GM18526 (cell line): Measurements from ENCODE around the gene DUOX2.

Source experiments
- POLR2A ChIP-seq: IDR thresholded peaks from 3 replicates; pipeline ENCODE4 v1.6.1; 2011; ENCODE audit not compliant: insufficient read length; ENCODE audit errors: extremely low read depth

The DUOX2 gene

DNA sequence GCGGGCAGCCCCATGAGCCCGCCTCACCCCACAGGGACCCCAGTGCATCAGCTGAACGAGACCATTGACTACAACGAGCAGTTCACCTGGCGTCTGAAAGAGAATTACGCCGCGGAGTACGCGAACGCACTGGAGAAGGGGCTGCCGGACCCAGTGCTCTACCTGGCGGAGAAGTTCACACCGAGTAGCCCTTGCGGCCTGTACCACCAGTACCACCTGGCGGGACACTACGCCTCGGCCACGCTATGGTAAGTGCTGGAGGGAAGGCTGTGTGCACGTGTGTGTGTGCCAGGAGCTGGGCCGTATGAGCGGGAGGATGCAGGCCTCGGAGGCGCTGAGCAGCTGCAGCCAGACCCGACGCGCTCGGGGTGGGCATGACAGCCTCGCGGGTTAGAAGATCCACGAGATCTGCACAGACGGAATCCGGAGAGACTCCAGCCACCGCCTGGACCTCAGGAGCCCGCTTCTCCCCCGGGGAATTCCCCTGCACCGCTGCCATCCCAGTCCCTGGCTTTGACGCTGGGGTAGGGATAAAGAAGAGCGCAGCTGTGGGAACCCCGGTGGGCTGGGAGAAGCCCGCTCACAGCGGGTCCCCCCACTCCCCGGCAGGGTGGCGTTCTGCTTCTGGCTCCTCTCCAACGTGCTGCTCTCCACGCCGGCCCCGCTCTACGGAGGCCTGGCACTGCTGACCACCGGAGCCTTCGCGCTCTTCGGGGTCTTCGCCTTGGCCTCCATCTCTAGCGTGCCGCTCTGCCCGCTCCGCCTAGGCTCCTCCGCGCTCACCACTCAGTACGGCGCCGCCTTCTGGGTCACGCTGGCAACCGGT lies 2.7 kb upstream of the DUOX2 start:
- TF ChIP-seq POLR2A: no peak

DNA sequence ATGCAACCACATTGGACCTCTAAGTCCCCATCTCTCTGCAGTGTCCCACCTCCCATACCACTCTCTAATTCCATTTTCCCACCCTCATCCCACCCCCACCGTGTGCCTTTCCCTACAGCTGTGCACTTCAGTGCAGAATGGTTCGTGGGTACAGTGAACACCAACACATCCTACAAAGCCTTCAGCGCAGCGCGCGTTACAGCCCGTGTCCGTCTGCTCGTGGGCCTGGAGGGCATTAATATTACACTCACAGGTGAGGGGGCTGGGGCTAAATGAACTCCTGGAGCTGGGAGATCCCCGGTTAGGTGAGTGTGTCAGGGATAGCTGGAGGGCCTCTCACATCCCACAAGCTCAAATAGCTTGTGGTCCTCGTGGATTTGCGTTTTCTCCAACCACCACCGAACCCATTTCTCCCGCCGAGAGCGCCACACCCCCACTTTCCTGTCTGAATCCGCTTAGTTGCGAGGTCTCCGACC lies 2.1 kb upstream of the DUOX2 start:
- no peak for TF ChIP-seq POLR2A

GRCh38 chr15:45115312-45115820 lies 1.4 kb upstream of the DUOX2 start:
- TF ChIP-seq POLR2A: no peak

- TF ChIP-seq POLR2A: no peak
These were observed 746 bp upstream of the DUOX2 start for GRCh38 chr15:45114751-45115085.

DNA sequence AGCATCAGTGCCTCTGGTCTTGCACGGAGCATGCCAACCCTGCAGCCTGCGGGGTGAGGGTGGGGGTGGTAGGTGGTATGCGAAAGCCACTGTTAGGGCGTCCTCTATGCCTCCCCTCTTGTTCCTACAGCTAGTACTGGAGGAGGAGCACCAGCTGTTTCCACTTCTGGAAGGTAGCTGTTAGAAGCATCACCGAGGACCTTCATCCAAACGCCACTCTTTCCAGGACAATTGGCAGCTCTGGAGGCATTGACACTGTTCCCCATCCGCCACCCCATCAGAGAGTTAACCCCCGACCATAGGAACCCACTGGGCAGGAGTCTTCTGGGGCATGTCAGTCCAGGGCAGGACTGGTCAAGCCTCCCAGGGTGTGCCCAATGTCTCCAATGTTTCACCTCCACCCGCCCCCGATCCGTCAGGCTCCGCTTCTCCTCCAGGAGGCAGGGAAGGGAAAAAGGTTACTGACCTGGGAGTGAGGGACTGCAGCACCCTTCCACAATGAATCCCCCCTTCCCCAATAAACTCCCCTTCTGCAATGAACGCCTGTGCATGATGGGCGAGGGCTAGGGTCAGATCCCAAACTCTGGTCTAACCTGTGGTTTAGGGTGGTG lies 487 bp downstream of the DUOX2 start:
- TF ChIP-seq POLR2A: no peak

DNA sequence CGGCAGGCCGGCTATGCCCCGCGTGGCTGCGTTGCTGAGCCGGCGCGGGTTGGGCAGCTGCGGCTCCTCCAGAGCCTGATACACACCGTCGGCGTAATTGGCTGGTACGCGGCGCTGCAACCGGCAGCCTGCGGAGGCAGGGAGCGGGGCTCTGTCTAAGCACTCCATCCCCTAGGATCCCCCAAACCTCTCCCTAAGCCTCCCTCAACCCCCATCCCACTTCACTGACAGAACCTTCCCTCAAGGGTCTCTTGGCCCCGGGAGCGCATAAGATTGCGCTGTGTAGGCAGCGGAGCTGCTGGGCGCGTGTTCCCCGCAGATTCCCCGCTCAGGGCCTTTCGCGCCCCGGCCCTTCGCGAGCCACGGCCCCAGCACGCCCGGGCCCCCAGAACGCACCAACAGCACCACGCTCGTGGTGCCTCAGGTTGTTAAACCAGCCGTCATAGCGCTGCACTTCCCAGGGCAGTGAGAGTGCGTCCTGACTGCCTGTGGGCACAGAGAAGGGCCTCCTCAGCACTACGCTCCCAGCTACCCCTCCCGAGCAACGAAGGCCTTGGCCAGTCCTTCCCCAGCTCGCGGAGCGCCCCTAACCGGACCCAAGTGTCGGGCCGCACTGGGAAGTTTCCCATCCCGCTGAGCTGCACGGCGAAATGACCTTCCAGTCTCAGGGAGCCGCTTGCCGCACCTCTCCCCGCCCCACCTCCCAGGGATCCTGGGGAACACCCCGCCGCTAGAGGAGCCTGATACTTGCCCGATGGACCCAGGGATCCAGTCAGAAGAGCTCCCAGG lies 1.2 kb downstream of the DUOX2 start:
- TF ChIP-seq POLR2A: no peak

GRCh38 chr15:45112143-45112590 lies 1.8 kb downstream of the DUOX2 start:
- TF ChIP-seq POLR2A: no peak

DNA sequence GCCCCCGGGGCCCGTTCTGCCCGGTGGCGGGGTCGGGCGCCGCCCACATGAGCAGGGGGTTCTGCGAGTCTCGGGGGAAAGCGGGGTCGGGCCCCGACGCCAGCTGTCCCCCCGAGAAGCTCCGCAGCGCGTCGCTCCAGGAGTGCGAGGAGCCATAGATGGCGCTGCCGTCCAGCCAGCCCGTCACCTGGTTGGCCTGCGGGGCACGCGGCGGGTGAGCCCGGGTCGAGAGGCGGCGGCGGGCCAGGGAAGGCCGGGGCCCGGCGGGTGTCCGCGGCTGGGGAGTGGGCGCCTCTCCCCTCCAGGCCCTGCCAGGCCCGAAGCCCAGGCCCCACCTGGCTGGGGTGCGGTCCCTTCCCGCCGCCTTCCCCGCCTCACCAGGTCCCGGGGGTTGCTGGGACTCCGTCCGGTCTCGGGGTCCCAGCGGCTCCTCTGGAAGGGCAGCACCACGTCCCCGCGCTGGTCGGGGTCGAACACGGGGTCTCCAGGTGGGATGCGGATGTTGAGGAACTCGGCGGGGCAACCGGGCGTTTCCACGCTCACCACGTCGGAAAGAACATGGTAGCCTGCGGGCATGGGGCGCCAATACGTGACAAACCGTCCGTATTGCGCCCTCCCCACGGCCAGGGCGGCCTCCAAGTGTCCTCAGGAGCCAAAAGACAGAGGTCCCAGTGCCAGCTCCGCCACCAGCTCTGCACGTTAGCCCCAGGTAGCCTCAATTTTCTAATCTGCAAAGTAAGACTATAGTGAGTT lies 2.4 kb downstream of the DUOX2 start:
- TF ChIP-seq POLR2A: no peak

DNA sequence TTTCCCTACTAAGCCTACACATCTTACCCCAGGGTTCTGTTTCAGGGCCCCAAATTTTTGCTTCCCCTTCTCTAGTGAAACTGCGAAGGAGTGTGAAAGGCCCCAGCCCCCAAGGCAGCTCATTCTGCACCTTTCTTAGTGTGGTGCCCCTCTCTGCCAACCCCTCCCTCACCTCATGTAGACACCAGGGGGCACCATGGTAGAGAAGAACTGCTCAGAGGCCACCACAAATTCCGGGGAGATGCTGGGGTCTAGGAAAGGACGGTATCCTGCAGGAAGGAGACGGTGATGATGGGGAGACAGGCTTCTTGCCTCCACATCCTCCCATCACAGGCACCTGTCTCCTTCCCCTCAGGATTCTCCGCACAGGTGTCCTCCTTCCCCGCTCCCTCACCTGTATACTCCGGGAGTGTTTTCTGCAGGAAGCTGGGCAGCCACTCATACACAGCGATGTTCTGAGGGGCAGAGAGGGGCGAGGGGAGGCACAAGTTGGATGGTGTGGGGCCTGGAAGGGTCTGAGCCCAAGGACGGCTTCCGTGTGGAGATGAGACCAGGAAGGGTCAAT lies 3.6 kb downstream of the DUOX2 start:
- no peak for TF ChIP-seq POLR2A

- no peak for TF ChIP-seq POLR2A
These were observed 5.9 kb downstream of the DUOX2 start for GRCh38 chr15:45107941-45108630.

DNA sequence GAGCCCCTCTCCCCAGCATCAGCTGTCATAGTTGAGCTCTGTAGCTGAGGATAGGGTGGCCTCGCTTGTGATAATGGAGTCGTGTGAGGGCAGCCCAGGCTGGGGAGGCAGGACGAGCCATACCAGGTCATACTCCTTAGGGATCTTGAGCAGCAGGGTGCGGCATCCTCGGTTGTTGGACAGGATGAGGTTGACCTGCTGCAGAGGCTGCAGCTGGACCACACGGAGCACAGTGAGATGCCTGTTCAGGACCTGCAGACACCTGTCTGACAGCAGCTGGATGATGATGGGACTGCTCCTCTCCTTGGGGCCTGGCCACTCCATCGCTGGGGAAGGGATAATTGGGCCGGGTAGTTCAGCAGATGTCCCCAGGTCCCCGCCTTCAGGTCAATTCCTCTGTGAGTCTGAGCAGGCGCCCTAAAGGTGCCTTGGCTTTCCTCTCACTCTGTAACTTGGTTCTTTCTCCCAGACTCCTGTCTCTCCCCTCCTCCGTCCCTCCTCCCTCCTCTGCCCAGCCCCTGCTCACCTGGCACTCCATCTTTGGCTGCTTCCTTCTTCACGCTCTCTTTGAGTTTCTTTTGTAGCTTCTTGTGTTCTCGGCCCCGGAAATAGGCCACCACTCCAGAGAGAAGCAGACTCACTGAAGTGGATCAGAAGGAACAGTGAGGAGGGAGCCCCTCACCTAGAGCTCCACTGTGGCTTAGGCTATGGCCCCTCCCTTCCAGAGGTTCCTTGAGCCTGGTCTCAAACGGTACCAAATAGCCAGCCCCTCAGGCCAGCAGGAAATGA lies 7.8 kb downstream of the DUOX2 start:
- TF ChIP-seq POLR2A: no peak

DNA sequence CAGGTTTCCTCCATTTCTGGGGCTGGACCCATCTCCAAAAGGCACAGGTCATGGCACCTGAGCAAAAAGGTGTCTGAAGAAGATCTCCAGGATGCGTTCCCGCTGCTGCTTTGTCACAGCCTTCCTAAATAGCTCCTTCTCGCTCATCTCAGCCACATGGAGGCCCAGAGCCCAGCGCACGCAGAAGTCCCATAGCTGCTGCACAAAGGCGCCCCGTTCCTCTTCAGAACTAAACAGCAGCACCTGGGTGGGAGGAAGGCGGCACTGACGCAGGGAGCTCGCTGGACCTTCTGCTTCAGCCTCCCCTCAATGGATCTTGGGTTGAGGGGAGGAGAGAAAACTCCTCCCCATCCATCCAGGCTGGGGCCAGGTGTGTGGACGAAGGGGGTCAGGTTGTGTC lies 8.4 kb downstream of the DUOX2 start:
- no peak for TF ChIP-seq POLR2A

DNA sequence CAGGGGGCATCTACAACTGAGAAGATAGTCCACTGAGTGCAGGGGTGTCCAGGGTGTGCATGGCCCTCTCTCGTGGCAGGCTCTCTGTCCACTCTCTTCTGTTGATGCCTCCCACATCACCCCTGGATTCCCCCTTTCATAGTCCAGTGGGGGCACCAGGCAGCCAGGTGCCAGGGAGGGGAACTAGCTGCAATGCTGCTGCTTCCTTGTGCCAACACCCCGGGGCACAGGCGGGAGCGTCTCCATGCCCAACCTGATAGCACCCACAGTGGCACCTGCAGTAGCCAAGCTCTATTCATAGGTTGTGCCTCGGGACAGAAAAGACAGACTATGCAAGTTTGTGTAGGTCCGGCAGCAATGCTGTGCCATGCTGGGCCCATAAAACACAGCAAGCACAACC lies 11.7 kb downstream of the DUOX2 start:
- no peak for TF ChIP-seq POLR2A
